Activated CD4-positive, alpha-beta T cell treated with anti-CD3 and anti-CD28 coated beads for 36 hours (primary cell): ENCODE measurements around the gene SERPINA10. TPM values are rescaled to one million over a fixed set of nuclear protein-coding genes. Genes with fewer than 3 reads are reported as not detected.

ENCODE experiments used
- total RNA-seq, 2 experiments: library from RNA; stranded (reverse); gene quantifications; one replicate each; pipeline ENCODE4 v1.2.3, GENCODE V29; 2021

Gene SERPINA10
- total RNA-seq, 2 experiments from 2014 or later: not detected

Other genes with a start within 250 kb of the SERPINA10 start
- gene DDX24, start 212.1 kb downstream of the SERPINA10 start, total RNA-seq: 100 to 1,000 TPM; 259 to 390 TPM
- gene IFI27L1, start 212.0 kb downstream of the SERPINA10 start, total RNA-seq: 10 to 100 TPM; 22.3 to 27.1 TPM
- gene IFI27, start 182.5 kb downstream of the SERPINA10 start, total RNA-seq: 1 to 10 TPM; 3.0 to 3.1 TPM
- 10 to 100 TPM; 57.3 to 66.9 TPM for gene IFI27L2, start 163.7 kb downstream of the SERPINA10 start, total RNA-seq
- 10 to 100 TPM; 21.4 TPM for gene PPP4R4, start 118.9 kb downstream of the SERPINA10 start, total RNA-seq
- gene SERPINA6, start 30.1 kb upstream of the SERPINA10 start, total RNA-seq: not detected
- gene SERPINA2, start 73.4 kb upstream of the SERPINA10 start, total RNA-seq: not detected
- 100 to 1,000 TPM; 102 to 140 TPM for gene SERPINA1, start 95.3 kb upstream of the SERPINA10 start, total RNA-seq
- not detected for gene SERPINA11, start 159.5 kb upstream of the SERPINA10 start, total RNA-seq
- gene SERPINA9, start 182.9 kb upstream of the SERPINA10 start, total RNA-seq: not detected
- not detected for gene SERPINA12, start 216.2 kb upstream of the SERPINA10 start, total RNA-seq